IMR-90 (cell line): ENCODE data around the gene UBN2. TPM values are rescaled to one million over a fixed set of nuclear protein-coding genes. Genes with fewer than 3 reads are reported as not detected.

Experiments used
- ATAC-seq: fragments of 200-7000 bp; cut with Tn5 transposase; 2 replicates; pipeline ENCODE4 v1.9.1; 2020; ENCODE audit warnings: low read depth, mild to moderate bottlenecking, moderate library complexity
- BruUV-seq: library from RNA; stranded (reverse); fragments of 400-500 nt; replicated peaks from 2 replicates; lab custom pipeline; 2021; lab: Mats Ljungman, UMichigan
- CTCF ChIA-PET: fragments of 300-600 bp; formaldehyde crosslinking; extraction: SDS; loops from one replicate; lab custom pipeline; 2021; ENCODE audit warnings: antibody characterized with exemption; lab: Yijun Ruan, JAX
- POLR2A ChIA-PET: fragments of 300-600 bp; sonication (Branson Sonifier 250); formaldehyde crosslinking; loops from one replicate; lab custom pipeline; 2022; ENCODE audit warnings: antibody characterized with exemption; ENCODE audit not compliant: unreplicated experiment; lab: Charles Lee
- DNase-seq: peaks from one replicate; pipeline ENCODE4 v3.0.0; 2013
- H2AFZ ChIP-seq: replicated peaks from 2 replicates; pipeline ENCODE3; 2013; ENCODE audit warnings: low read length, mild to moderate bottlenecking; ENCODE audit not compliant: poor library complexity
- H2AK5ac ChIP-seq: 2 replicates; pipeline ENCODE4 v1.6.1; 2013; ENCODE audit warnings: low read depth, low read length, inconsistent platforms
- H2AK9ac ChIP-seq: replicated peaks from 2 replicates; pipeline ENCODE3; 2013; ENCODE audit warnings: mild to moderate bottlenecking, low read depth, low read length, moderate library complexity; ENCODE audit not compliant: poor library complexity
- H2BK120ac ChIP-seq: 2 replicates; pipeline ENCODE4 v1.6.1; 2013; ENCODE audit warnings: low read depth, low read length, inconsistent platforms
- H2BK15ac ChIP-seq: 3 replicates; pipeline ENCODE4 v1.6.1; 2013; ENCODE audit warnings: low read depth, low read length, inconsistent platforms
- H2BK20ac ChIP-seq: 2 replicates; pipeline ENCODE4 v1.6.1; 2013; ENCODE audit warnings: low read depth, mild to moderate bottlenecking, inconsistent platforms, low read length, moderate library complexity
- H2BK5ac ChIP-seq: 2 replicates; pipeline ENCODE4 v1.6.1; 2013; ENCODE audit warnings: mild to moderate bottlenecking, low read depth, low read length, inconsistent platforms; ENCODE audit not compliant: poor library complexity, severe bottlenecking
- H3K14ac ChIP-seq: replicated peaks from 2 replicates; pipeline ENCODE4 v1.6.1; 2013; ENCODE audit warnings: low read depth, low read length, inconsistent platforms
- H3K18ac ChIP-seq: 2 replicates; pipeline ENCODE4 v1.6.1; 2013; ENCODE audit warnings: low read depth, low read length, control low read depth
- H3K23ac ChIP-seq: 2 replicates; pipeline ENCODE4 v1.6.1; 2013; ENCODE audit warnings: low read depth, low read length, inconsistent platforms
- H3K27ac ChIP-seq: 2 replicates; pipeline ENCODE4 v1.5.1; 2013; ENCODE audit warnings: mild to moderate bottlenecking, control low read depth, low read length; ENCODE audit not compliant: insufficient read depth
- H3K27me3 ChIP-seq: 2 replicates; pipeline ENCODE4 v1.6.1; 2013; ENCODE audit warnings: low read length; ENCODE audit not compliant: control insufficient read depth, insufficient read depth
- H3K36me3 ChIP-seq: 2 replicates; pipeline ENCODE4 v1.6.1; 2013; ENCODE audit warnings: low read length, mixed read lengths; ENCODE audit not compliant: control insufficient read depth, insufficient read depth
- H3K4ac ChIP-seq: 2 replicates; pipeline ENCODE4 v1.6.1; 2013; ENCODE audit warnings: low read depth, low read length, inconsistent platforms
- H3K4me1 ChIP-seq: 2 replicates; pipeline ENCODE4 v1.6.1; 2013; ENCODE audit warnings: low read length, mixed read lengths; ENCODE audit not compliant: control insufficient read depth, insufficient read depth
- H3K4me2 ChIP-seq: 2 replicates; pipeline ENCODE4 v1.6.1; 2013; ENCODE audit warnings: low read depth, mild to moderate bottlenecking, control low read depth, low read length, moderate library complexity
- H3K4me3 ChIP-seq: 2 replicates; pipeline ENCODE4 v1.5.1; 2013; ENCODE audit warnings: low read depth, mild to moderate bottlenecking, control low read depth, low read length, moderate library complexity; ENCODE audit not compliant: insufficient read depth
- H3K56ac ChIP-seq: 2 replicates; pipeline ENCODE4 v1.6.1; 2013; ENCODE audit warnings: low read length, inconsistent platforms; ENCODE audit not compliant: insufficient read depth; ENCODE audit errors: extremely low read depth
- H3K79me1 ChIP-seq, 2 experiments: 2 replicates each; pipeline ENCODE4 v1.6.1; 2013; ENCODE audit warnings: low read length in 2 of 2, inconsistent platforms in 1 of 2, low read depth in 1 of 2
- H3K9ac ChIP-seq: 2 replicates; pipeline ENCODE4 v1.6.1; 2013; ENCODE audit warnings: low read depth, low read length, control low read depth
- H3K9me1 ChIP-seq: 2 replicates; pipeline ENCODE4 v1.6.1; 2013; ENCODE audit warnings: low read length, inconsistent platforms; ENCODE audit not compliant: insufficient read depth
- H3K9me3 ChIP-seq: 2 replicates; pipeline ENCODE4 v1.6.1; 2013; ENCODE audit warnings: low read length; ENCODE audit not compliant: control insufficient read depth, insufficient read depth
- H4K20me1 ChIP-seq: 2 replicates; pipeline ENCODE4 v1.6.1; 2013; ENCODE audit warnings: low read length, inconsistent platforms; ENCODE audit not compliant: insufficient read depth
- H4K5ac ChIP-seq: 2 replicates; pipeline ENCODE4 v1.6.1; 2013; ENCODE audit warnings: mild to moderate bottlenecking, low read depth, low read length, control low read depth
- H4K8ac ChIP-seq, 2 experiments: 2 replicates each; pipeline ENCODE4 v1.6.1; 2013; ENCODE audit warnings: low read depth in 2 of 2, low read length in 2 of 2, control low read depth in 1 of 2, inconsistent platforms in 1 of 2
- H4K91ac ChIP-seq: 2 replicates; pipeline ENCODE4 v1.6.1; 2013; ENCODE audit warnings: low read depth, low read length, inconsistent platforms; ENCODE audit not compliant: insufficient read depth
- FOS ChIP-seq: fragments of 150-350 bp; IDR thresholded peaks from 2 replicates; pipeline ENCODE4 v1.6.1; 2016; ENCODE audit warnings: low read depth, low read length
- NFE2L2 ChIP-seq: fragments of 150-350 bp; IDR thresholded peaks from 2 replicates; pipeline ENCODE4 v1.6.1; 2016; ENCODE audit warnings: low read depth, mild to moderate bottlenecking, low read length
- RAD21 ChIP-seq: IDR thresholded peaks from 2 replicates; pipeline ENCODE4 v1.6.1; 2012; ENCODE audit warnings: low read length, improper control_type of control experiment
- RCOR1 ChIP-seq: IDR thresholded peaks from 2 replicates; pipeline ENCODE4 v1.6.1; 2012; ENCODE audit warnings: mild to moderate bottlenecking, low read length, improper control_type of control experiment; ENCODE audit not compliant: insufficient replicate concordance
- RFX5 ChIP-seq: IDR thresholded peaks from 2 replicates; pipeline ENCODE4 v1.8.0; 2012; ENCODE audit warnings: low read depth, mild to moderate bottlenecking, low read length, moderate library complexity
- WGBS, 2 experiments: methylation state at CpG; one replicate each; pipeline versions ENCODE4 v1.1.5 to v1.1.7; 2013; ENCODE audit warnings: missing lambda C conversion rate in 2 of 2; ENCODE audit not compliant: insufficient read length in 1 of 2; ENCODE audit errors: extremely low coverage in 2 of 2; 5-methylcytosine and 5-hydroxymethylcytosine counted together
- dilution Hi-C: fragments of 300-500 bp; cut with HindIII; formaldehyde crosslinking; loops from one replicate; pipeline ENCODE4 v1.14.3; 2018; ENCODE audit warnings: low sequenced_read_pairs; ENCODE audit not compliant: unreplicated experiment
- in situ Hi-C: fragments of 300-500 bp; cut with MboI; formaldehyde crosslinking; loops from 3 replicates; pipeline ENCODE4 v1.14.3; 2019; ENCODE audit warnings: low sequenced_read_pairs, inconsistent platforms, mixed read lengths
- intact Hi-C: fragments of 100-400 bp; cut with micrococcal nuclease; formaldehyde crosslinking; loops from 2 replicates; pipeline ENCODE4 v1.10.0; 2022
- polyA plus RNA-seq, 3 experiments: library from polyadenylated mRNA; depleted of rRNA; stranded (reverse); fragments of >200 nt; gene quantifications; 2 replicates each; pipeline ENCODE4 v1.2.3, GENCODE V29; 2012; ENCODE audit warnings: low replicate concordance in 1 of 3
- total RNA-seq: library from RNA; depleted of rRNA; stranded (reverse); fragments of >200 nt; gene quantifications from 2 replicates; pipeline ENCODE4 v1.2.3, GENCODE V29; 2012
- TF ChIP-seq, protein P1 (sequence below): fragments of 150-350 bp; IDR thresholded peaks from 2 replicates; pipeline ENCODE4 v1.6.1; 2017; ENCODE audit warnings: mild to moderate bottlenecking, antibody characterized with exemption, low read length, low read depth

Gene UBN2
- total and polyA plus RNA-seq, 2 of the 4 experiments (the other 2 are of a cell fraction), result 1.6 to 2.3 TPM

DNA sequence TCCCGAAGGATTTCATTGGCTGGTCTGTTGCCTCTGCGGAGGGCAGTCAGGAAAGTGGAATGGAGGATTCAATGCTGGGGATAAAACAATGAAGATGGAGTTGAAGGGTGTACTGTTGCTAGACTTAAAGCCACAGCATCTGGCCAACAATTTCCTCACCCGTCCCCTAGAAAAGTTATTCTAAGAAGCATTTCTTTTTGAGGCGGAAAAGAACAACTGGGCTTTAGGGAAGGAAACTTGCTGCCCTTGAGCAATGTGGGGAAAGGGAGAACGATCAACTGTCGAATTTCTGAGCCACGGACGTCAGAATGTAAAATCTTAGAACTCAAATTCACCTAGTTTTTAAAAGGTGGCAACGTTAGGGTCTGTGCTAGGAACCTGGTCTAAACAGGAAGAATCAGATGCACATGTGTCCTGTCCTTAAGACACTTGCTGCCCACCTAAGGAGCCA is 110.8 kb downstream of the UBN2 start:
- POLR2A ChIA-PET, result no interaction called here
- in situ Hi-C loops (no loop called here), intact Hi-C loops (loop anchor here (5.0 kb wide), 1 partner anchor 660 kb away; no protein-coding TSS in a partner anchor), dilution Hi-C loops (no loop called here)
- H4K20me1 ChIP-seq, result no peaks in the 10 kb centered on the region; the same call in 1 of the 2 replicates
- H3K9me3 ChIP-seq, result no peaks in the 10 kb centered on the region
- 0 out of 2 replicates have a peak overlapping the region, but pooled peaks have one; percentile 23 for H2BK120ac ChIP-seq
- peak overlapping the region; percentile 71 for H3K9ac ChIP-seq
- peak overlapping the region; percentile 83; the same call in 1 of the 2 replicates for H3K23ac ChIP-seq
- peaks cover 2% of the 10 kb centered on the region; the same call in 1 of the 2 replicates for H3K36me3 ChIP-seq
- H2AK5ac ChIP-seq, result peak overlapping the region; percentile 13; the same call in 1 of the 2 replicates
- no peaks in the 10 kb centered on the region for H3K9me1 ChIP-seq
- H4K91ac ChIP-seq, result peak overlapping the region; percentile 43
- H4K5ac ChIP-seq, result peak overlapping the region; percentile 60
- H4K8ac ChIP-seq, result peak overlapping the region; percentile 2 to 98
- no CpG with 5 or more reads among the region's 9 CpGs for WGBS, 2 experiments
- no peak overlapping the region for H2BK15ac ChIP-seq
- peak overlapping the region; percentile 25; the same call in 1 of the 2 replicates for H3K18ac ChIP-seq
- no peaks in the 10 kb centered on the region; the same call in 1 of the 2 replicates for H3K4me1 ChIP-seq
- peak overlapping the region; percentile 33 for H3K27ac ChIP-seq
- DNase-seq, result no peak
- peak overlapping the region; percentile 98 for H2AK9ac ChIP-seq
- H2AFZ ChIP-seq, result peak overlapping the region; percentile 99
- H3K4me3 ChIP-seq, result peak overlapping the region; percentile 64
- no peak for ATAC-seq
- CTCF ChIA-PET, result no interaction called here
- peak overlapping the region; percentile 85 for H3K4ac ChIP-seq
- H3K14ac ChIP-seq, result peak overlapping the region; percentile 65
- peak overlapping the region; percentile 56 for H3K56ac ChIP-seq
- no peaks in the 10 kb centered on the region for H3K27me3 ChIP-seq
- TF ChIP-seq RAD21 (no peak), NFE2L2 (no peak), RFX5 (peak; percentile 31; the same call in 1 of the 2 replicates), RCOR1 (no peak), FOS (no peak)
- TF ChIP-seq, protein P1, sequence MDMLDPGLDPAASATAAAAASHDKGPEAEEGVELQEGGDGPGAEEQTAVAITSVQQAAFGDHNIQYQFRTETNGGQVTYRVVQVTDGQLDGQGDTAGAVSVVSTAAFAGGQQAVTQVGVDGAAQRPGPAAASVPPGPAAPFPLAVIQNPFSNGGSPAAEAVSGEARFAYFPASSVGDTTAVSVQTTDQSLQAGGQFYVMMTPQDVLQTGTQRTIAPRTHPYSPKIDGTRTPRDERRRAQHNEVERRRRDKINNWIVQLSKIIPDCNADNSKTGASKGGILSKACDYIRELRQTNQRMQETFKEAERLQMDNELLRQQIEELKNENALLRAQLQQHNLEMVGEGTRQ, result no peak
- no peak overlapping the region; the same call in 1 of the 2 replicates for H2BK20ac ChIP-seq
- H3K4me2 ChIP-seq, result peak overlapping the region; percentile 87
- peak overlapping the region; percentile 41 for H2BK5ac ChIP-seq
- H3K79me1 ChIP-seq, result peaks cover 7 to 19% of the 10 kb centered on the region in 2 experiments
- BruUV-seq, result TSS peak; percentile 49
